Erythroblast (primary cell): ENCODE data around the gene ZNF254.
"Not testable (repeated sequence)": the region's sequence is repeated elsewhere in the genome, so short reads cannot be mapped to it uniquely, and the experiment has no call there.

ENCODE experiments used
- GATA1 ChIP-seq: IDR thresholded peaks from 2 replicates; pipeline ENCODE4 v1.6.1; 2011; ENCODE audit warnings: low read depth, mild to moderate bottlenecking, control low read depth, low read length, moderate library complexity
- POLR2A ChIP-seq: IDR thresholded peaks from 2 replicates; pipeline ENCODE4 v1.6.1; 2011; ENCODE audit warnings: mild to moderate bottlenecking, low read length

- TF ChIP-seq POLR2A, GATA1: not testable (repeated sequence)
Measured at GRCh38 chr19:24100597-24100996, 13.6 kb downstream of the ZNF254 start.
